Prostate gland (tissue), 2 donors: ENCODE data around the gene FAM151B.

Experiments used
- CTCF ChIP-seq, 4 experiments: fragments of 200-600 bp in 2 of 4; fragments of 450-650 bp in 2 of 4; sonication (generic) in 2 of 4; IDR thresholded peaks; 1 replicate in 3 of 4; 2 replicates in 1 of 4; pipeline ENCODE4 v1.5.1; 2016 to 2019; ENCODE audit warnings: antibody characterized with exemption in 4 of 4, mild to moderate bottlenecking in 2 of 4, moderate library complexity in 2 of 4
- POLR2A ChIP-seq: fragments of 450-650 bp; IDR thresholded peaks from one replicate; pipeline ENCODE4 v1.6.1; 2016; ENCODE audit warnings: antibody characterized with exemption, mild to moderate bottlenecking
- POLR2AphosphoS5 ChIP-seq: sonication (generic); formaldehyde crosslinking; IDR thresholded peaks from one replicate; pipeline ENCODE4 v1.6.1; 2017; ENCODE audit warnings: antibody characterized with exemption

- TF ChIP-seq CTCF (IDR thresholded peaks at IDR 0.05) (no peak), POLR2AphosphoS5 (no peak), POLR2A (no peak)
Measured at GRCh38 chr5:80503641-80504040, 15.7 kb downstream of the FAM151B start.
